ENCODE results near the gene PIEZO2.

Gene PIEZO2

GRCh38 chr18:10834128-10834815 is 315.1 kb downstream of the PIEZO2 start:
- no peak for DNase-seq

GRCh38 chr18:10833656-10834055 is 315.7 kb downstream of the PIEZO2 start:
- no peak for DNase-seq

- no peak for DNase-seq
Measured at GRCh38 chr18:10826400-10826799, 323.0 kb downstream of the PIEZO2 start.

GRCh38 chr18:10822456-10822855 is 326.9 kb downstream of the PIEZO2 start:
- DNase-seq = peak; percentile 4

GRCh38 chr18:10820681-10821080 is 328.7 kb downstream of the PIEZO2 start:
- DNase-seq = no peak

GRCh38 chr18:10814336-10814735 is 335.0 kb downstream of the PIEZO2 start:
- DNase-seq = peak; percentile 5

- no peak for DNase-seq
Measured at GRCh38 chr18:10805587-10806118, 343.7 kb downstream of the PIEZO2 start.

- DNase-seq = no peak
Measured at GRCh38 chr18:10804126-10804525, 345.2 kb downstream of the PIEZO2 start.

GRCh38 chr18:10798727-10799550 is 350.4 kb downstream of the PIEZO2 start:
- no peak for DNase-seq

- no peak for DNase-seq
Measured at GRCh38 chr18:10797896-10798295, 351.5 kb downstream of the PIEZO2 start.

- DNase-seq = no peak
Measured at GRCh38 chr18:10794771-10795170, 354.6 kb downstream of the PIEZO2 start.

GRCh38 chr18:10793730-10794370 is 355.5 kb downstream of the PIEZO2 start:
- DNase-seq = no peak

- no peak for DNase-seq
Measured at GRCh38 chr18:10792181-10792580, 357.2 kb downstream of the PIEZO2 start.

- no peak for DNase-seq
Measured at GRCh38 chr18:10791169-10791831, 358.1 kb downstream of the PIEZO2 start.

- no peak for DNase-seq
Measured at GRCh38 chr18:10789180-10789579, 360.2 kb downstream of the PIEZO2 start.

- DNase-seq = peak; percentile 78
Measured at GRCh38 chr18:10787293-10787901, 362.0 kb downstream of the PIEZO2 start.

GRCh38 chr18:10785798-10786197 is 363.6 kb downstream of the PIEZO2 start:
- DNase-seq = no peak

- DNase-seq = no peak
Measured at GRCh38 chr18:10784596-10785202, 364.7 kb downstream of the PIEZO2 start.

- no peak for DNase-seq
Measured at GRCh38 chr18:10783941-10784340, 365.4 kb downstream of the PIEZO2 start.

- no peak for DNase-seq
Measured at GRCh38 chr18:10776493-10776892, 372.9 kb downstream of the PIEZO2 start.

GRCh38 chr18:10775026-10775425 is 374.3 kb downstream of the PIEZO2 start:
- DNase-seq = no peak

Data from GDM1 (cell line).